Muscle of leg (tissue), 11 donors: ENCODE results near the gene HERC4. TPM values are rescaled to one million over a fixed set of nuclear protein-coding genes. Genes with fewer than 3 reads are reported as not detected.

Source experiments
- DNase-seq: peaks from one replicate; pipeline ENCODE4 v3.0.0; 2013
- H3K27ac ChIP-seq: one replicate; pipeline ENCODE4 v1.5.1; 2013; ENCODE audit warnings: mild to moderate bottlenecking, low read length, control low read depth
- H3K27me3 ChIP-seq: one replicate; pipeline ENCODE4 v1.6.1; 2013; ENCODE audit warnings: low read length; ENCODE audit not compliant: control insufficient read depth, insufficient read depth
- H3K36me3 ChIP-seq: one replicate; pipeline ENCODE4 v1.6.1; 2013; ENCODE audit warnings: low read length; ENCODE audit not compliant: control insufficient read depth, insufficient read depth
- H3K4me1 ChIP-seq: one replicate; pipeline ENCODE4 v1.6.1; 2013; ENCODE audit warnings: low read length; ENCODE audit not compliant: control insufficient read depth, insufficient read depth
- H3K4me3 ChIP-seq: one replicate; pipeline ENCODE4 v1.5.1; 2013; ENCODE audit warnings: low read length, control low read depth
- H3K9me3 ChIP-seq: replicated peaks from 2 replicates; pipeline ENCODE4 v1.6.1; 2013; ENCODE audit warnings: low read depth, low read length; ENCODE audit not compliant: control insufficient read depth
- WGBS: methylation state at CpG from one replicate; pipeline ENCODE4 v1.1.5; 2013; ENCODE audit warnings: missing lambda C conversion rate; ENCODE audit not compliant: insufficient coverage; 5-methylcytosine and 5-hydroxymethylcytosine counted together
- polyA plus RNA-seq, 8 donors: library from polyadenylated mRNA; unstranded; fragments of 120-200 nt; gene quantifications; one replicate each; pipeline versions ENCODE4 v1.2.1 to v1.2.3, GENCODE V29; 2013; ENCODE audit warnings: inconsistent platforms in 1 of 8, low replicate concordance in 1 of 8; ENCODE audit not compliant: insufficient read length in 8 of 8, insufficient read depth in 1 of 8
- total RNA-seq: library from RNA; stranded (reverse); fragments of 120-200 nt; gene quantifications from one replicate; pipeline ENCODE4 v1.2.4, GENCODE V29; 2013

The HERC4 gene
- total and polyA plus RNA-seq, 9 donors: 25.1 to 36.4 (median 28.5) TPM

GRCh38 chr10:68096913-68097516, 21.9 kb upstream of the HERC4 start:
- H3K27ac ChIP-seq: no peak overlapping the region
- H3K9me3 ChIP-seq: no peaks in the 10 kb centered on the region
- no peaks in the 10 kb centered on the region for H3K4me1 ChIP-seq
- H3K27me3 ChIP-seq: no peaks in the 10 kb centered on the region
- H3K4me3 ChIP-seq: no peak overlapping the region
- H3K36me3 ChIP-seq: no peaks in the 10 kb centered on the region
- WGBS: 5% methylated on average over 2 of the region's 4 CpGs
- peak; percentile 43 for DNase-seq

GRCh38 chr10:68095153-68095552, 20.1 kb upstream of the HERC4 start:
- no peak for DNase-seq
- Histone ChIP-seq H3K27me3 (no peaks in the 10 kb centered on the region), H3K4me1 (no peaks in the 10 kb centered on the region), H3K36me3 (no peaks in the 10 kb centered on the region), H3K9me3 (no peaks in the 10 kb centered on the region), H3K27ac (no peak overlapping the region), H3K4me3 (no peak overlapping the region)
- no CpG with 5 or more reads among the region's 2 CpGs for whole genome bisulfite sequencing

- WGBS: no CpG with 5 or more reads among the region's 2 CpGs
Measured at GRCh38 chr10:68092512-68092911, 17.4 kb upstream of the HERC4 start.

DNA sequence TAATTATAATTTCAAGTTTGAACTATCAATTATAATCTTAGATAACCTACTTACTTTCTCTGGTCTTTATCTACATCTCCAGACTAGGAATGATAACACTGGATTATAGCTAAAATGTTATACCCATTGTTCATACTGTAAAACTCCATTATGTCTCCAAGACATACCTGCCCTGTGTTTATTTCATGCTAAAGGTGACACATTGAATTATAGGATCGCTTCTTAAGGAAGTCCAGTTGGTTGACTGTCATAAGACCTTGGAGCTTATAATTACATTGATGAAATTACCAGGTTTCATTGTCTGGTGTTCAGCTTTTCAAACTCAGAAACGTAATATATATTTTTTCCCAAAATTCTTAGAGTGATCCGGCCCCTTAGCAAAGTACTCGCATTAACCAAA, 15.5 kb upstream of the HERC4 start:
- Histone ChIP-seq H3K9me3 (no peaks in the 10 kb centered on the region), H3K27me3 (no peaks in the 10 kb centered on the region), H3K27ac (no peak overlapping the region), H3K4me3 (no peak overlapping the region), H3K4me1 (peaks cover 4% of the 10 kb centered on the region), H3K36me3 (no peaks in the 10 kb centered on the region)
- DNase-seq: no peak
- no CpG with 5 or more reads among the region's 4 CpGs for WGBS

More at GRCh38 chr10:68092512-68092911, 17.4 kb upstream of the HERC4 start:
- no peaks in the 10 kb centered on the region for H3K9me3 ChIP-seq
- no peaks in the 10 kb centered on the region for H3K36me3 ChIP-seq
- no peak for DNase-seq
- H3K4me3 ChIP-seq: no peak overlapping the region
- H3K4me1 ChIP-seq: peaks cover 3% of the 10 kb centered on the region
- no peak overlapping the region for H3K27ac ChIP-seq
- no peaks in the 10 kb centered on the region for H3K27me3 ChIP-seq

GRCh38 chr10:68088740-68089139, 13.7 kb upstream of the HERC4 start:
- no peak for DNase-seq
- WGBS: 69% methylated on average over 3 of the region's 4 CpGs
- Histone ChIP-seq H3K36me3 (no peaks in the 10 kb centered on the region), H3K4me3 (no peak overlapping the region), H3K9me3 (no peaks in the 10 kb centered on the region), H3K27me3 (no peaks in the 10 kb centered on the region), H3K27ac (no peak overlapping the region), H3K4me1 (peaks cover 4% of the 10 kb centered on the region)

DNA sequence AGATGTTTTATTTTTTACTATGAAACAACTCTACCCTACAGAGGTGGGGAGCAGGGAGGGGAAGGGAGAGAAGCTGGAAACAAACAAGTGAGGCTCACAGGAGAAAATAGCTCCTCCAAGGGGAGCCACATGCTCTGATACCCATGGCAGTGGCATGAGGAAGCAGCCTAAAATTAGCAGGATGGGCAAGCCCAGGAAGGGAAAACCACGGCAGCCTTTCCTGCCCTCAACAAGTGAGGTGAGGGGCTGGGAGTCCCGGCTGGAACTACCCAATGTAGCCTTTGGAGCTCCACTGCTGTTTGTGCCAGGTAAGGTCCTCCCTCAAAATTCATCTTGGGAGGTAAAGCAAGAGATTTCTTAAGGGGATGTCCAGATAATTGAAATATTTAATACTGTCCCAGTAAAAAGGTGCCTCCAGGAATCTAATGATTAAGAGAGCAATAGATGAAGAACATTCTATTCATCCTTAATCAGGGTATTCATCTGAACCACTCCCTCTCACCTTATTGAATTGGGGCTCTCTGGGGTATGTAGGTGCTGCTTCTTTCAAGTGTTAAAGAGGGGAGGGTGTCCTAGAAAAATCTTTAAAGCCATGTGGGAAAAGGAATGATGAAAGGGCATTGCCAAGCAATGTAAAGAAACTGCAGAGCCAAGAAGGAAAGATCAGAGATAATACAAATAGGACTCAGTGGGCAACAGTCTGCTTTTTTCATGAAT, 12.8 kb upstream of the HERC4 start:
- peak; percentile 47 for DNase-seq
- Histone ChIP-seq H3K36me3 (no peaks in the 10 kb centered on the region), H3K9me3 (no peaks in the 10 kb centered on the region), H3K4me1 (peaks cover 4% of the 10 kb centered on the region), H3K4me3 (no peak overlapping the region), H3K27ac (peak overlapping the region; percentile 38), H3K27me3 (no peaks in the 10 kb centered on the region)
- 0% methylated on average over 1 of the region's 2 CpGs for WGBS

GRCh38 chr10:68086910-68087684, 12.0 kb upstream of the HERC4 start:
- peaks cover 4% of the 10 kb centered on the region for H3K4me1 ChIP-seq
- H3K9me3 ChIP-seq: no peaks in the 10 kb centered on the region
- no peak overlapping the region for H3K4me3 ChIP-seq
- peak overlapping the region; percentile 38 for H3K27ac ChIP-seq
- DNase-seq: no peak
- 100% methylated on average over 1 of the region's 7 CpGs for WGBS
- no peaks in the 10 kb centered on the region for H3K36me3 ChIP-seq
- no peaks in the 10 kb centered on the region for H3K27me3 ChIP-seq

DNA sequence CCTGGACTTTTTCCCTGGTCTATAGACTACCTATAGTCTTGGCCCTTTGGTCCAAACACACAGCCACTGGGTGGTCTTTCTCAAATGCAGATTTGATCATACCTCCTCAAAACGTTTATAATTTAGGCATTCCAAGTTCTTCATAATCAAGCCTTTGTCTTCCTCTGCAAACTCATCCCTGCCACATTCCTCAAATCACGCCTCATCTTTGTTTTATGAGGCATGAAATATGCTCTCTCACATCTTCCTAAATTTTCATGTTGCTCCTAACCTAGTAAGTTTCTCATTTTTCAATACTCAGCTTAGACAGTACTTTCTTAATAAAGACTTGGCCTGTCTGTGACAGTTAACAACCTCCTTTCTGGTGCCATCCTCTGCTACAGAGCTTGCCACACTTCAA, 10.9 kb upstream of the HERC4 start:
- 56% methylated on average over 2 of the region's 2 CpGs for WGBS
- Histone ChIP-seq H3K27me3 (no peaks in the 10 kb centered on the region), H3K27ac (no peak overlapping the region)

GRCh38 chr10:68084469-68084868, 9.4 kb upstream of the HERC4 start:
- no peak for DNase-seq
- Histone ChIP-seq H3K9me3 (no peaks in the 10 kb centered on the region), H3K27me3 (no peaks in the 10 kb centered on the region), H3K4me1 (peaks cover 4% of the 10 kb centered on the region), H3K36me3 (no peaks in the 10 kb centered on the region), H3K4me3 (no peak overlapping the region), H3K27ac (no peak overlapping the region)
- 57% methylated on average over 1 of the region's 4 CpGs for WGBS

More for the DNA sequence above, 10.9 kb upstream of the HERC4 start:
- Histone ChIP-seq H3K4me1 (peaks cover 4% of the 10 kb centered on the region), H3K9me3 (no peaks in the 10 kb centered on the region), H3K36me3 (no peaks in the 10 kb centered on the region), H3K4me3 (no peak overlapping the region)
- DNase-seq: no peak

- no peaks in the 10 kb centered on the region for H3K9me3 ChIP-seq
- H3K27ac ChIP-seq: no peak overlapping the region
- DNase-seq: no peak
- H3K27me3 ChIP-seq: no peaks in the 10 kb centered on the region
- no peaks in the 10 kb centered on the region for H3K36me3 ChIP-seq
- H3K4me3 ChIP-seq: no peak overlapping the region
- peaks cover 4% of the 10 kb centered on the region for H3K4me1 ChIP-seq
- no CpG with 5 or more reads among the region's 1 CpG for WGBS
Measured at GRCh38 chr10:68083953-68084352, 8.9 kb upstream of the HERC4 start.
